ENCODE results near the gene CALD1.

Gene CALD1

DNA sequence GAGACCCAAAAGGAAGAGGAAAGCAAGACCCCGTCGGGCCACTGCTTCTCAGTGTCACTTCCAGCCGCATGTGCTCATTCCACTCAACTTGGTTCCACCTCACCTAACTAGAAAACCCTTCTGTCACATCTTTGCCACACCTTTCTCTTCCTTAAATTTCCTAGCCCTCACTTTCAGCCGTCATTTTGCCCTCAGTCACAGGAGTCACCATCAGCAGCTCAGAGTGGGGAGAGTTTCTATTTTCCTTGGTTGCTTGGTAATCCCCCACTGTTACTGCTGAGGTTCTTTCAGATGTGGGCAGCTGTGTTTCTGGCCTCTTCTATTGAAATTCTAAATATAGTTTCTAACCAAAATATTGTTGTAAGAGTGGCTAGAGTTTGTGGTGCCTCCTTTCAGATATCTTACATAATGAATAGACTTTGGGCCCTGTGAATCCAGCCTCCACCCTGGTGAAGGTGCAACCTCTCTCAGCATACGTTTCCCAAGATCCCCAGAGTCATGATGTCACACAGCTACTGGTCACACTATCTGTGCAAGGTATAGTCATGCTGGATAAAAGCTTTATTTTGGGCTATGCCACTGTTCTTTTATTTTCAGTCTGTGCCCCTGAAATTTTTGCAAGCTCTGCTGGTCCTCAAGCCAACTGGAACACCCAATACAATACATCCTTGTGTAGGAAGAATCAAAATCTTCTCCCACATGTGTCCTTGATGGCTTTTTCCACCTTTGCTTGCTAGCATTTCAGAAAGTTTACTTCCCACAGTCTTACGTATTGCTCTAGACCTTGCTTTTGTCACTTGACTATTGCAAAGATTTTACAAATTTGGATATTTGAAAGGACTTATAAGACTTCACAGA is 216.0 kb downstream of the CALD1 start:
- DNase-seq = no peak
- TF ChIP-seq POLR2A (IDR thresholded peaks at IDR 0.05; ENCODE audit: low read length) = no peak
- TF ChIP-seq GATA1 (IDR thresholded peaks at IDR 0.05; ENCODE audit: low read depth, low read length) = no peak

DNA sequence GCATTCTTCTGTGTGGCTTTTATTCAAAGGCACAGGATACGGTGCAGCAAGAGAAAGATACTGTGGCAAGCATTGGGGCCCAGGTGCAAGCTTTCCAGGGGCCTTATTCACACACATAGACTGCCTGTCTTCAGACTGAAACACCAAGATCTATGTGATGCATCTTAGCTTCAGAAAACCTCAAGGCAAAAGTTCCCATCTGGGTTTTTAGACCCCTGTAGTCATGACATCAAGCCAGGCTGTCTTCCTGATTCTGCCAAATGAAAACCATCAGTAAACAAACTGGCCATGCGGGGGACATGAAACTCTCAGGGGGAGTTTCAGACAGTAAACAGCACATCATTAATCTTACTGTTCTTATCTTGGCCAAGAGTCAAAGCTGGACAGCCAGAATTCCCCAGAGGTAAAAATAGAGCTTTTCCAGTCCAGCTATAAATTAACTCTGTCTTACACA is 216.7 kb downstream of the CALD1 start:
- TF ChIP-seq POLR2A (IDR thresholded peaks at IDR 0.05; ENCODE audit: low read length) (no peak), GATA1 (IDR thresholded peaks at IDR 0.05; ENCODE audit: low read depth, low read length) (no peak)
- no peak for DNase-seq

DNA sequence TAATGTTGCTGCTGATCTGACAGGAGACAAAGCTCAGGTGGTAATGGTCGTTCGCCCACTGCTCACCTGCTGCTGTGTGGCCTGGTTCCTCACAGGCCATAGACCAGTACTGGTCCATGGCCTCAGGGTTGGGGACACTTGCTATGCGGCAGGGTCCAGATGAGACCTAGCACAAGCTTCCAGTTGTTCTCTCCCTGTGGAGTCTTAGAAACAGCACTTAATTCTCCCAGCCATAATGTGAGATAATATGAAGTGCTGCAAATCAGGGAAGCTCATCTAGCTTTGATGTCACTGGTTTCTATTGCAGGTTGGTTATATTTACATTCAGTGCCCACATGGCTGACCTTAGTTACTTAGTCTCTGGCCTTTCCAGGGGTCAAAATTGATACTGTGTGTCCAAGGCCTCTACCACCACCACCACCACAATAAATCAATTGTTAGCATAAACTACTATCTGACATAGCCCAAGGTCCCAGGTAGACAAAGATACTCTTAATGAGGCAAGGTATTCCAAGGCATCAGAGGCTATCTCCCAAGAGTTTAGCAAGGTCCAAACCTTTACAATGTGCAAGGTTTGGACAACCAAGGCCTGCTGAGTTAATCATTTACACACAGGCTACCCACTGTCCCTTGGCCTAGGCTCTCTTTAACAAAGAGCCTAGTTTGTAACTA is 217.9 kb downstream of the CALD1 start:
- DNase-seq = no peak
- no peak for TF ChIP-seq GATA1 (IDR thresholded peaks at IDR 0.05; ENCODE audit: low read depth, low read length)
- no peak for TF ChIP-seq POLR2A (IDR thresholded peaks at IDR 0.05; ENCODE audit: low read length)

DNA sequence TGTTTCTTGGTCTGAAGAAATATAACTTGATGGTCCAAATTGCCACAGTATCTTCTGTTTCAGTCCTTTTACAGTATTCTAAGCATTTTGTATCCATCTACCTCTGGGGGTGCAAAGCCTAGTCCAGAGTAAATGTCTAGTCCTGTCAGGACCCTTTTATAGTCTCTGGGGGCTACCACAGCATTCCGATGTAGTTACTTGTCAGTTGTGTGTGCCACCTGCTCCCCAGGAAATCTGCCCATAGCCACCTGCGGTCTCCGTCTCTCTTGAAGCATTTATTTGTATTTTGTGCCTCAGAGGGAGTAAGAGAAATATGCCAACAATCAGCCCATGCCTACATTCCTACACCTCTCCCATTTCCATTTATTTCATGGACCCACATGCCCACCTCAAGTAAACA is 219.7 kb downstream of the CALD1 start:
- TF ChIP-seq GATA1 (IDR thresholded peaks at IDR 0.05; ENCODE audit: low read depth, low read length) (no peak), POLR2A (IDR thresholded peaks at IDR 0.05; ENCODE audit: low read length) (no peak)
- DNase-seq = no peak

DNA sequence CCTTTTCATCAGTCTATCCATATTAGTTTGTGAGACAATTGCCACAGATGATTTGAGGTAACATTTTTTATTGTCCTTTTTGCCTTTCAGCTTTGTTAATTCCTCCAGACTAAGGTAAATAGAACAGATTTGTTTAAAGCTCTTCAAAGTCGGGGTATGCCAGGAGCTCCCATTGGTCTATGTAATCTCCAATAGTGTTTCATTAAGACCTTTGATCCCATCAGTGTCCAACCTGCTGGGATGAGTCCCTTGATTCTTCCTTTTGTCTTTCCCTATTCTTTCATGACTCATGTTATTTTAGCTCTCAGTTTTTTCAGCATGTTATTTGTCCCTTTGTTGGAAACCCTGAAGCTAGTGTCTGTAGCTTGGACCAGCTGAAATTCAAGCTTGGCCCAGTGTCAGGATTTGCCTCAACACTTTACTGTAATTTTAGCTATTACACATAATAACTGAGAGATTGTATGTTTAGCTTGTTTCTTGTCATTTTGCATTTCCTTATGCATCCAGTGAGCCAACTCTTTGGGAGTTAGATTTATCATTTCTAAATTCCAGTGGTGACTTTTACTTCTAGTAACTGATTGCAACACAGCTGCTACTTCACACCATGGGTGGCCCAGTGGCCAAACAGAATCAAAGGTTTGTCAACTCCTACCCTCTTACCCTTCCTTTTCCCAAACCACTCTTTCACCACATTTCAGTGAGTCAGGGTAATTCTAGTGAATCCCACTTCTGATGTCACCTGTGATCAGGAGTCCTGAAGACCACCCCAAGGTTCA is 222.1 kb downstream of the CALD1 start:
- TF ChIP-seq POLR2A (IDR thresholded peaks at IDR 0.05; ENCODE audit: low read length) (no peak), GATA1 (IDR thresholded peaks at IDR 0.05; ENCODE audit: low read depth, low read length) (no peak)
- DNase-seq = no peak

DNA sequence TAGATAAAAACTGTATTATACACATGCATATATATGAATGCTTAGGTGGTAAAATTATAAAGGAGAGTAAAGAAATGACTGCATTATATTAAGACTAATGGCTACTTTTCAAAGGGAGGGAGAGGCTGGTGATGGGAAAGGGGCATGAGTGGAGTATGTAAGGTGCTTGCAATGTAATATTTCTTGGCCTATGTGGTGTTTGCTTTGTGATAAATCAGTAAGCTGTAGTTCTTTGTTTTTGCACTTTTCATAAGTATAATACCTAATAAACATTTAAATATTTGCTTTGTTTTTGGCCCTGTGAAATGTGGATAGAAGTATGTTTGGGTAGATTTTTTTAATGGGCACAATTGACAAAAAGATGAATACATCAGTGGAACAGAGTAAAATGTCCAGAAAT is 232.8 kb downstream of the CALD1 start:
- no peak for DNase-seq
- TF ChIP-seq GATA1 (IDR thresholded peaks at IDR 0.05; ENCODE audit: low read depth, low read length) = no peak
- TF ChIP-seq POLR2A (IDR thresholded peaks at IDR 0.05; ENCODE audit: low read length) = no peak
